ENCODE data around the gene NRROS.

DNA sequence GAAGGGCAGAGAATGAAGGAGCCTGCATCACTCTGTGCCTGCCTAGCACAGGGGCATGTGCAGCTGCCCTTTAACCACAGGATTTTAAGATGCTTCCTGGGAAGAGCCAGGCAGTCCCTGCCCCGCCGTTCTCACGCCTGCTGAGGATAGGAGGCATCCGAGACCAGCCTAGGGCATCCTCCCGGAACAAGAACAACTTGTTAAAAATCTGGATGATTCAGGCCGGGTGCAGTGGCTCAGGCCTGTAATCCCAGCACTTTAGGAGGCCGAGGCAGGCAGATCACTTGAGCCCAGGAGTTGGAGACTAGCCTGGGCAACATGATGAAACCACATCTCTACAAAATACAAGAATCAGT, 15.2 kb downstream of the NRROS start:
- TF ChIP-seq, protein P1, sequence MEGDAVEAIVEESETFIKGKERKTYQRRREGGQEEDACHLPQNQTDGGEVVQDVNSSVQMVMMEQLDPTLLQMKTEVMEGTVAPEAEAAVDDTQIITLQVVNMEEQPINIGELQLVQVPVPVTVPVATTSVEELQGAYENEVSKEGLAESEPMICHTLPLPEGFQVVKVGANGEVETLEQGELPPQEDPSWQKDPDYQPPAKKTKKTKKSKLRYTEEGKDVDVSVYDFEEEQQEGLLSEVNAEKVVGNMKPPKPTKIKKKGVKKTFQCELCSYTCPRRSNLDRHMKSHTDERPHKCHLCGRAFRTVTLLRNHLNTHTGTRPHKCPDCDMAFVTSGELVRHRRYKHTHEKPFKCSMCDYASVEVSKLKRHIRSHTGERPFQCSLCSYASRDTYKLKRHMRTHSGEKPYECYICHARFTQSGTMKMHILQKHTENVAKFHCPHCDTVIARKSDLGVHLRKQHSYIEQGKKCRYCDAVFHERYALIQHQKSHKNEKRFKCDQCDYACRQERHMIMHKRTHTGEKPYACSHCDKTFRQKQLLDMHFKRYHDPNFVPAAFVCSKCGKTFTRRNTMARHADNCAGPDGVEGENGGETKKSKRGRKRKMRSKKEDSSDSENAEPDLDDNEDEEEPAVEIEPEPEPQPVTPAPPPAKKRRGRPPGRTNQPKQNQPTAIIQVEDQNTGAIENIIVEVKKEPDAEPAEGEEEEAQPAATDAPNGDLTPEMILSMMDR (IDR thresholded peaks at IDR 0.05; ENCODE audit: insufficient read depth, low read length), result no peak
- TF ChIP-seq POLR2AphosphoS5 (IDR thresholded peaks at IDR 0.05; ENCODE audit: low read depth), result no peak

Measured in HL-60 (cell line).